Inflammatory macrophage (primary cell): ENCODE results near the gene OPA1.

Experiments
- DNase-seq, 2 donors: peaks; one replicate each; pipeline ENCODE4 v3.0.0-alpha.2; 2020 to 2022

The OPA1 gene

GRCh38 chr3:193742628-193743027 is 149.6 kb downstream of the OPA1 start:
- no peak for DNase-seq

- DNase-seq: no peak
Measured at GRCh38 chr3:193743702-193744047, 150.7 kb downstream of the OPA1 start.

GRCh38 chr3:193744048-193744821 is 151.2 kb downstream of the OPA1 start:
- no peak for DNase-seq

GRCh38 chr3:193744822-193745684 is 152.0 kb downstream of the OPA1 start:
- DNase-seq: no peak

GRCh38 chr3:193746832-193747231 is 153.8 kb downstream of the OPA1 start:
- DNase-seq: no peak
